PC-9 (cell line): ENCODE measurements around the gene TNFRSF4.

Experiments
- EZH2 ChIP-seq: fragments of 200-600 bp; sonication (generic); IDR thresholded peaks from 2 replicates; pipeline ENCODE4 v1.8.0; 2017; ENCODE audit warnings: antibody characterized with exemption, low read depth
- TF ChIP-seq, protein P1 (sequence below): fragments of 200-600 bp; sonication (generic); conservative IDR thresholded peaks from 2 replicates; pipeline ENCODE4 v1.6.1; 2017; ENCODE audit warnings: mixed run types, antibody characterized with exemption, mild to moderate bottlenecking, moderate library complexity

- TF ChIP-seq, protein P1, sequence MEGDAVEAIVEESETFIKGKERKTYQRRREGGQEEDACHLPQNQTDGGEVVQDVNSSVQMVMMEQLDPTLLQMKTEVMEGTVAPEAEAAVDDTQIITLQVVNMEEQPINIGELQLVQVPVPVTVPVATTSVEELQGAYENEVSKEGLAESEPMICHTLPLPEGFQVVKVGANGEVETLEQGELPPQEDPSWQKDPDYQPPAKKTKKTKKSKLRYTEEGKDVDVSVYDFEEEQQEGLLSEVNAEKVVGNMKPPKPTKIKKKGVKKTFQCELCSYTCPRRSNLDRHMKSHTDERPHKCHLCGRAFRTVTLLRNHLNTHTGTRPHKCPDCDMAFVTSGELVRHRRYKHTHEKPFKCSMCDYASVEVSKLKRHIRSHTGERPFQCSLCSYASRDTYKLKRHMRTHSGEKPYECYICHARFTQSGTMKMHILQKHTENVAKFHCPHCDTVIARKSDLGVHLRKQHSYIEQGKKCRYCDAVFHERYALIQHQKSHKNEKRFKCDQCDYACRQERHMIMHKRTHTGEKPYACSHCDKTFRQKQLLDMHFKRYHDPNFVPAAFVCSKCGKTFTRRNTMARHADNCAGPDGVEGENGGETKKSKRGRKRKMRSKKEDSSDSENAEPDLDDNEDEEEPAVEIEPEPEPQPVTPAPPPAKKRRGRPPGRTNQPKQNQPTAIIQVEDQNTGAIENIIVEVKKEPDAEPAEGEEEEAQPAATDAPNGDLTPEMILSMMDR = no peak
- no peak for TF ChIP-seq EZH2
Measured at GRCh38 chr1:1243807-1244191, 29.8 kb upstream of the TNFRSF4 start.
